KMS-11 (cell line): ENCODE results near the gene RASL10A.

Experiments
- H2AFZ ChIP-seq: fragments of 200-600 bp; sonication (generic); 2 replicates; pipeline ENCODE4 v1.6.1; 2016; ENCODE audit warnings: antibody characterized with exemption, mixed run types, low read depth
- H3K27ac ChIP-seq: fragments of 200-600 bp; sonication (generic); 2 replicates; pipeline ENCODE4 v1.6.1; 2016; ENCODE audit warnings: mild to moderate bottlenecking, mixed run types
- H3K27me3 ChIP-seq: fragments of 200-600 bp; sonication (generic); 2 replicates; pipeline ENCODE4 v1.6.1; 2017; ENCODE audit warnings: mild to moderate bottlenecking, low read depth, mixed run types, moderate library complexity; ENCODE audit not compliant: insufficient read depth
- H3K36me3 ChIP-seq: fragments of 200-600 bp; sonication (generic); 2 replicates; pipeline ENCODE4 v1.6.1; 2017; ENCODE audit warnings: mild to moderate bottlenecking, mixed run types; ENCODE audit not compliant: insufficient read depth
- H3K4me1 ChIP-seq: fragments of 200-600 bp; sonication (generic); 2 replicates; pipeline ENCODE4 v1.6.1; 2016; ENCODE audit warnings: mild to moderate bottlenecking, low read depth, mixed run types; ENCODE audit not compliant: poor library complexity, severe bottlenecking
- H3K4me2 ChIP-seq: fragments of 200-600 bp; sonication (generic); 2 replicates; pipeline ENCODE4 v1.7.0; 2016; ENCODE audit warnings: mild to moderate bottlenecking, mixed run types
- H3K4me3 ChIP-seq: fragments of 200-600 bp; sonication (generic); IDR thresholded peaks from 2 replicates; pipeline ENCODE4 v1.6.1; 2017; ENCODE audit warnings: low read depth, low read length, mixed read lengths; ENCODE audit not compliant: insufficient read depth
- H3K79me2 ChIP-seq: fragments of 200-600 bp; sonication (generic); 2 replicates; pipeline ENCODE4 v1.6.1; 2016; ENCODE audit warnings: low read depth, mixed run types; ENCODE audit not compliant: insufficient read depth
- H3K9ac ChIP-seq: fragments of 200-600 bp; sonication (generic); 2 replicates; pipeline ENCODE4 v1.6.1; 2016; ENCODE audit warnings: mild to moderate bottlenecking, mixed run types
- H4K20me1 ChIP-seq: fragments of 200-600 bp; sonication (generic); 2 replicates; pipeline ENCODE4 v1.6.1; 2016; ENCODE audit warnings: mild to moderate bottlenecking, mixed run types; ENCODE audit not compliant: insufficient read depth
- CTCF ChIP-seq: fragments of 200-600 bp; sonication (generic); conservative IDR thresholded peaks from 2 replicates; pipeline ENCODE4 v1.6.1; 2017; ENCODE audit warnings: low read depth, mild to moderate bottlenecking, antibody characterized with exemption, low read length, moderate library complexity, mixed read lengths

Gene RASL10A

DNA sequence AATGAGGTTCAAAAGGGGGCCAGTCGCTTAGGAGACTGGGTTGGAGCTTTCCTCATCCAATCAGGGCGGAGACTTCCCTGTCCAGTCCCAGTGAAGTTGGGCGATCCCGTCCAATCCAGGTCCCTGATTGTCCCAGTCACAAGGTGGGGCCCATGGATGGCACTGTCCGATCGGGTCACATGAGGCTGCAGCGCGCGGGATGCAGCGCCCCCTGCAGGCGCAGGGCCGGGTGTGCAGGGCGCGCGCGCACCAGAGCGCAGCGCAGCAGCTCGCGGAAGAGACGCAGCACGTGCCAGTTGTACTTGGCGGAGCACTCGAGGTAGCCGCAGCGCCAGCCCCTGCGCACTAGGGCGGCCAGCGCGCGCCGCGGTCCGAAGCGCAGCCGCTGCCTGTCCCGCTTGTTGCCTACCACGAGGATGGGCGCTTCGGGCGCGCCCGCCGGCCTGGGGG is 2.3 kb downstream of the RASL10A start:
- H3K4me2 ChIP-seq, result no peak overlapping the region
- H3K27ac ChIP-seq, result no peak overlapping the region
- TF ChIP-seq CTCF, result peak; percentile 42; the same call in 1 of the 2 replicates
- H4K20me1 ChIP-seq, result no peaks in the 10 kb centered on the region
- no peak overlapping the region for H3K4me3 ChIP-seq
- no peak overlapping the region for H2AFZ ChIP-seq
- H3K36me3 ChIP-seq, result no peaks in the 10 kb centered on the region
- peaks cover 16% of the 10 kb centered on the region; the same call in 1 of the 2 replicates for H3K27me3 ChIP-seq
- no peaks in the 10 kb centered on the region for H3K4me1 ChIP-seq
- H3K9ac ChIP-seq, result no peak overlapping the region
- no peaks in the 10 kb centered on the region for H3K79me2 ChIP-seq

DNA sequence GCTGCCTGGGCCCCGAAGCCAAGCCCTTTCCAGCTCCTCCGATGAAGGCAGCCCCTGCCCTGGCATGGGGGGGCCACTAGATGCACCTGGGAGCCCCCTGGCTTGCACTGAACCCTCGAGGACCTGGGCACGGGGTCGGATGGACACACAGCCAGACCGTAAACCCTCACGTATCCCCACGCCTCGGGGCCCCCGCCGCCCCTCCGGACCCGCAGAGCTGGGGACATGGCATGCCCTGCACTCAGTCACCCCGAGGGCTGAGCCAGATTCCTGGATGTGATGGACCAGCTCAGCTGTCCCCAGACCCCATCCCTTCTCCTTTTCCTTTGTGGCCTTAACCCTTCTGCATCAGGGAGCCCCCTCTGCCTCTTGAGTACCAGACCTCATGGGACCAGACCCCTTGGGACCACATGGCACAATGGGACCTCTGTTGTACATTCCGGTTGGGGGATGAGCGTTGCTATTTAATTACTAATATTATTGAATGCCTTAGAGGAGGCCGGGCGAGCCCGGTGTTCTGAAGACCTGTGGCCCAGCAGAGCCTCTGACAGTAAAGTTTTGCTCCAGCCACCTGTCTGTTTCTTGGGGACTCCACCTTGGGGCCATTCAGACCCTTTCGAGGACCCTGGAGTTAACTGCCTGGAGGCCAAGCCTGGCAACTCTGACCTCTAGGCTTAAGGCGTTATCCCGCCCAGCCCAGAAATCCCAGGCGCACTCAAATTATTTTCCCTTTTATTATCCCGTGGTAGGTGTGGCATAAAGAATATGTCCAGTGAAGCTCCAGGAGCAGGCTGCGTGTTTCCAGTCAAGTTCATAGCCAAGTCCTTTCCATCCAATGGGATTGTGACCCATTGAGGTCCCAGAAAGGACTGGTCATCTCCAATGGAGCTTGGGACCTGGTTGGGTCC is 3.0 kb downstream of the RASL10A start:
- Histone ChIP-seq H3K9ac (no peak overlapping the region), H3K27me3 (peaks cover 16% of the 10 kb centered on the region; the same call in 1 of the 2 replicates), H3K4me2 (no peak overlapping the region), H3K36me3 (no peaks in the 10 kb centered on the region), H3K4me1 (no peaks in the 10 kb centered on the region), H2AFZ (no peak overlapping the region), H3K4me3 (no peak overlapping the region), H3K79me2 (no peaks in the 10 kb centered on the region), H3K27ac (no peak overlapping the region), H4K20me1 (no peaks in the 10 kb centered on the region)
- no peak for TF ChIP-seq CTCF

DNA sequence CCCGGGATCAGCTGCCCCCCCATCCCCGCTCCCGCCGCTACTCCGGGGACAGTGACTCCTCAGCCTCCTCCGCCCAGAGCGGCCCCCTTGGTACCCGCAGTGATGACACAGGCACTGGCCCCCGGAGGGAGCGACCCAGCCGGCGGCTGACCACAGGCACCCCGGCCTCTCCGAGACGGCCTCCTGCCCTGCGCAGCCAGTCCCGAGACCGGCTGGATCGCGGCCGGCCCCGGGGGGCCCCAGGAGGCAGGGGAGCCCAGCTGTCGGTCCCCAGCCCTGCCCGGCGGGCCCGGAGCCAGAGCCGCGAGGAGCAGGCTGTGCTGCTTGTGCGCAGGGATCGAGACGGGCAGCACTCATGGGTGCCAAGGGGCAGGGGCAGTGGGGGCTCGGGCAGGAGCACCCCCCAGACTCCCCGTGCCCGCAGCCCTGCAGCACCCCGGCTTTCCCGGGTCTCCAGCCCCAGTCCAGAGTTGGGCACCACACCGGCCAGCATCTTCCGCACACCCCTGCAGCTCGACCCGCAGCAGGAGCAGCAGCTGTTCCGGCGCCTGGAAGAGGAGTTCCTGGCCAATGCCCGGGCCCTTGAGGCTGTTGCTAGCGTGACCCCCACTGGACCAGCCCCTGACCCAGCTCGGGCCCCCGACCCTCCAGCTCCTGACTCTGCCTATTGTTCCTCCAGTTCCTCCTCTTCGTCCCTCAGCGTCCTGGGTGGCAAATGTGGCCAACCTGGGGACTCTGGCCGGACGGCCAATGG is 3.9 kb downstream of the RASL10A start:
- Histone ChIP-seq H3K27me3 (peaks cover 16% of the 10 kb centered on the region; the same call in 1 of the 2 replicates), H3K4me3 (no peak overlapping the region), H3K27ac (no peak overlapping the region), H3K9ac (no peak overlapping the region), H3K4me1 (no peaks in the 10 kb centered on the region), H3K36me3 (no peaks in the 10 kb centered on the region), H4K20me1 (no peaks in the 10 kb centered on the region), H3K4me2 (no peak overlapping the region), H2AFZ (no peak overlapping the region), H3K79me2 (no peaks in the 10 kb centered on the region)
- no peak for TF ChIP-seq CTCF

DNA sequence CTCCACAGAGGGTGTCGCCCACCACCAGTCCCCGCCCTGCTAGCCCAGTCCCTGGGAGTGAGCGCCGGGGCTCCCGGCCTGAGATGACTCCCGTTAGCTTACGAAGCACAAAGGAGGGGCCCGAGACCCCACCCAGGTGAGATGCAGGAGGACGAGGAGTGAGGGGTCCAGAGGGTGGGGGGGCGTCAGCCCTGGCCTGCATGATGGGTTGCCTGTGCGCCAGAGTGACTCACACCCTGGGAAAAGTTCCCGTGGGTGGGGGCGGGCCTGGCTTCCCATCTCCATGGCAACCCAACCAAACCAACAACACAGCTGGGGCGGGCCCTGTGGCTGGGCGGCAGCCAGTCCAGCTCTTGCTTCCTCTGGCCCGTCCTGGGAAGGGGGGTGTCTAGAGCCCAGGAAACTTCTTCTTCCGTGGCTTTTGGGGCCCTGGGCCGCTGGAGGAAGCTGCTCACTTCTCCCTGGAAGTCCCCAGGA is 4.6 kb downstream of the RASL10A start:
- Histone ChIP-seq H4K20me1 (no peaks in the 10 kb centered on the region), H3K4me2 (peak overlapping the region; percentile 3; the same call in 1 of the 2 replicates), H3K27ac (no peak overlapping the region), H3K36me3 (no peaks in the 10 kb centered on the region), H3K4me3 (no peak overlapping the region), H3K27me3 (peaks cover 16% of the 10 kb centered on the region; the same call in 1 of the 2 replicates), H3K4me1 (no peaks in the 10 kb centered on the region), H3K9ac (no peak overlapping the region), H3K79me2 (no peaks in the 10 kb centered on the region), H2AFZ (no peak overlapping the region)
- TF ChIP-seq CTCF, result no peak
